Upper lobe of right lung (tissue), 1 donor: Measurements from ENCODE around the gene PWWP2B. TPM values are rescaled to one million over a fixed set of nuclear protein-coding genes. Genes with fewer than 3 reads are reported as not detected.
"Not testable (repeated sequence)": the region's sequence is repeated elsewhere in the genome, so short reads cannot be mapped to it uniquely, and the experiment has no call there.

Experiments
- ATAC-seq: fragments of 200-7000 bp; cut with Tn5 transposase; one replicate; pipeline ENCODE4 v1.9.1; 2020; ENCODE audit warnings: mild to moderate bottlenecking, moderate library complexity
- DNase-seq: peaks from one replicate; pipeline ENCODE4 v3.0.0-alpha.2; 2020
- H3K27ac ChIP-seq: fragments of 200-600 bp; one replicate; pipeline ENCODE4 v1.8.0; 2022
- H3K27me3 ChIP-seq: fragments of 200-600 bp; one replicate; pipeline ENCODE4 v1.8.0; 2022; ENCODE audit warnings: mild to moderate bottlenecking
- H3K36me3 ChIP-seq: fragments of 200-600 bp; one replicate; pipeline ENCODE4 v1.8.0; 2022
- H3K4me1 ChIP-seq: fragments of 200-600 bp; one replicate; pipeline ENCODE4 v1.8.0; 2022
- H3K4me3 ChIP-seq: fragments of 200-600 bp; one replicate; pipeline ENCODE4 v1.8.0; 2022; ENCODE audit warnings: mild to moderate bottlenecking
- H3K9me3 ChIP-seq: fragments of 200-600 bp; one replicate; pipeline ENCODE4 v1.8.0; 2022
- intact Hi-C: fragments of 100-400 bp; cut with DNase I; formaldehyde crosslinking; loops from one replicate; pipeline ENCODE4 v1.11.0; 2022
- total RNA-seq: library from RNA; stranded (reverse); fragmentation: NEBNext Ultra II Directional; extraction: Animal tissue kit (Norgen Biotek cat#: 25700); gene quantifications from one replicate; pipeline ENCODE4 v1.2.1, GENCODE V29; 2021
- TF ChIP-seq, protein P1 (sequence below): fragments of 200-600 bp; IDR thresholded peaks from one replicate; pipeline ENCODE4 v1.8.0; 2022; ENCODE audit warnings: antibody characterized with exemption
- donor health status: DM: no; HTN: yes; CAD: no; lungs with severe emphysema.

Gene PWWP2B
- total RNA-seq, 1 donor from 2014 or later = 26.0 TPM

DNA sequence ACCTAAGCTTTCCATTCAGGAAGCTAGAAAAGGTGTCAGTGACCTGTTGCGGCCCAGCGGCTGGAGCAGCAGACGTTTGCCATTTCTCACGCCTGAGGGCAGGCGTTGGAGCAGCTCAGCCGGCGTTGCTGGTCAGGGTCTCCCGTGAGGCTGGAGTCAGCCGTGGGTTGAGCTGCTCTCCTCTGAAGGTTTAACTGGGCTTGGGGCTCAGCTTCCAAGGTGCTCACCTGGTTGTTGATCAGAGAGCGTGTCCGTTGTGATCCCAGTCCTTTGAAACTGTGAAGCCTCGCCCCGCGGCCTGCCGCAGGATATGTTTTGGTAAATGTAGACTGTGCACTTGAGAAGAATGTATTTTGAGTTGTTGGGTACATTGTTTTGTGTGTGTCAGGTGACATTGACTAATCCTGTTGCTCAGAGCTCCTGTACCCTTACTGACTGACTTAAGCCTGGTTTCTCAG lies 20.6 kb upstream of the PWWP2B start:
- no peaks in the 10 kb centered on the region for H3K9me3 ChIP-seq
- no peaks in the 10 kb centered on the region for H3K4me1 ChIP-seq
- H3K36me3 ChIP-seq = no peaks in the 10 kb centered on the region
- H3K27me3 ChIP-seq = no peaks in the 10 kb centered on the region
- no peak overlapping the region for H3K27ac ChIP-seq
- TF ChIP-seq, protein P1, sequence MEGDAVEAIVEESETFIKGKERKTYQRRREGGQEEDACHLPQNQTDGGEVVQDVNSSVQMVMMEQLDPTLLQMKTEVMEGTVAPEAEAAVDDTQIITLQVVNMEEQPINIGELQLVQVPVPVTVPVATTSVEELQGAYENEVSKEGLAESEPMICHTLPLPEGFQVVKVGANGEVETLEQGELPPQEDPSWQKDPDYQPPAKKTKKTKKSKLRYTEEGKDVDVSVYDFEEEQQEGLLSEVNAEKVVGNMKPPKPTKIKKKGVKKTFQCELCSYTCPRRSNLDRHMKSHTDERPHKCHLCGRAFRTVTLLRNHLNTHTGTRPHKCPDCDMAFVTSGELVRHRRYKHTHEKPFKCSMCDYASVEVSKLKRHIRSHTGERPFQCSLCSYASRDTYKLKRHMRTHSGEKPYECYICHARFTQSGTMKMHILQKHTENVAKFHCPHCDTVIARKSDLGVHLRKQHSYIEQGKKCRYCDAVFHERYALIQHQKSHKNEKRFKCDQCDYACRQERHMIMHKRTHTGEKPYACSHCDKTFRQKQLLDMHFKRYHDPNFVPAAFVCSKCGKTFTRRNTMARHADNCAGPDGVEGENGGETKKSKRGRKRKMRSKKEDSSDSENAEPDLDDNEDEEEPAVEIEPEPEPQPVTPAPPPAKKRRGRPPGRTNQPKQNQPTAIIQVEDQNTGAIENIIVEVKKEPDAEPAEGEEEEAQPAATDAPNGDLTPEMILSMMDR = no peak
- ATAC-seq (peak; percentile 21), DNase-seq (peak; percentile 67)
- intact Hi-C loops = no loop called here
- H3K4me3 ChIP-seq = no peak overlapping the region

DNA sequence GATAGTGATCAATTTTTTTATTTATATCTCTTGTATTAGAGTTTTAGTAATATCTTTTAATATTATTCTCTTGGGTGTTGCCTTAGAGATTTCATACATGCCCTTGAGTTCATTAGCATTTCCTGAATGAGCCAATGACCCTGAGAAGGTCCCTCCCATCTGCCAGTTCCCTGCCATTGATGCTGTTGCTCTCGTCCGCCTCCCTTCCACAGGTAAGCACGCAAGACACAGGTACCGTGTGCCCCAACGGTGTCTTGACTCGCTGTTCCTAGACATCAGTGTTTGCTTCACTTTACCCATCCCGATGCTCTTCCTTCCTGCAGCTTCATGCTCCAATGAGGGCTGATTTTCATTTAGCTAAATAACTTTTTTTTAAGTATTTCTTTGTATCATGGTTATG lies 19.7 kb upstream of the PWWP2B start:
- peak; percentile 28 for DNase-seq
- Histone ChIP-seq H3K4me1 (no peaks in the 10 kb centered on the region), H3K36me3 (no peaks in the 10 kb centered on the region), H3K4me3 (no peak overlapping the region), H3K9me3 (no peaks in the 10 kb centered on the region), H3K27ac (no peak overlapping the region), H3K27me3 (no peaks in the 10 kb centered on the region)
- no peak for ATAC-seq
- TF ChIP-seq, protein P1 = no peak
- intact Hi-C loops = no loop called here

DNA sequence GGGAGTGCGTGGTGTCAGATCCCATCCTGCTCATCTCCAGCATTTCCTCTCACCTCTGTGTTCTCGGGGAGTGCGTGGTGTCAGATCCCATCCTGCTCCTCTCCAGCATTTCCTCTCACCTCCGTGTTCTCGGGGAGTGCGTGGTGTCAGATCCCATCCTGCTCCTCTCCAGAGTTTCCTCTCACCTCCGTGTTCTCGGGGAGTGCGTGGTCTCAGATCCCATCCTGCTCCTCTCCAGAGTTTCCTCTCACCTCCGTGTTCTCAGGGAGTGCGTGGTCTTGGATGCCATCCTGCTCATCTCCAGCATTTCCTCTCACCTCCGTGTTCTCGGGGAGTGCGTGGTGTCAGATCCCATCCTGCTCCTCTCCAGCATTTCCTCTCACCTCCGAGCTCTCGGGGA lies 18.0 kb upstream of the PWWP2B start:
- peak; percentile 25 for DNase-seq
- H3K4me1 ChIP-seq, H3K9me3 ChIP-seq, intact Hi-C loops, H3K4me3 ChIP-seq, H3K27me3 ChIP-seq, H3K36me3 ChIP-seq, H3K27ac ChIP-seq, ATAC-seq: not testable (repeated sequence)

DNA sequence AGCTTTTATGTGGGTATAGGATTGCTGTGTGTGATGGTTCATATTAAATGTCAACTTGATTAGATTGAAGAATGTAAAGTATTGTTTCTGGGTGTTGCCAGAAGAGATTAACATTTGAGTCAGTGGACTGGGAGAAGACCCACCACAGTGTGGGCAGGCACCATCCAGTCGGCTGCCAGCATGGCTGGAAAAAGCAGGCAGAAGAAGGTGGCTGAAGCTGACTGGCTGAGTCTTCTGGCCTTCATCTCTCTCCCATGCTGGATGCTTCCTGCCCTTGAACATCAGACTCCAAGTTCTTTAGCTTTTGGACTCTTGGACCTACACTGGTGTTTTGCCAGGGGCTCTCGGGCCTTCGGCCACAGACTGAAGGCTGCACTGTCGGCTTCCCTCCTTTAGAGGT lies 16.0 kb upstream of the PWWP2B start:
- peak; percentile 27 for DNase-seq
- intact Hi-C loops = not testable (repeated sequence)

DNA sequence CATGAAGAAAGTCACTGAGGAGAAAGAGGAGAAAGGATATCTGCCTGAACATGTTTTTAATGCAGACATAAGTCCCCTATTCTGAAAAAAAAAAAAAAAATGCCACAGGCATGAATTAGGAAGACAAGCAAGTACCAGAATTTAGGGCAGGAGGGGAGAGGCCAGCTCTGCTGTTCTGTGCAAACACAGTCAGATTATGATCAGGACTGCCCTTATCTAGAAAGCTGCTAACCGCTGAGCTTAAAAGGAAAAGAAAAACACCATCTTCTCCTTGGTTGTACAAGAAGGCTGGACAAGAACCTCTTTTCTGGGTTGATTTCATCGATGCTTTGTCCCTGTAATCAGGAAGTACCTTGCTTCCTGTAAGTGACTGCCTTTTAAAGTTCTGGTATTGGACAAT lies 15.3 kb upstream of the PWWP2B start:
- intact Hi-C loops = no loop called here
- Histone ChIP-seq H3K4me1 (no peaks in the 10 kb centered on the region), H3K4me3 (no peak overlapping the region), H3K36me3 (no peaks in the 10 kb centered on the region), H3K9me3 (no peaks in the 10 kb centered on the region), H3K27ac (no peak overlapping the region), H3K27me3 (no peaks in the 10 kb centered on the region)
- TF ChIP-seq, protein P1 = no peak
- DNase-seq = no peak
- ATAC-seq = no peak

More for the DNA sequence above, 16.0 kb upstream of the PWWP2B start:
- not testable (repeated sequence) for H3K4me3 ChIP-seq, ATAC-seq, H3K4me1 ChIP-seq, H3K9me3 ChIP-seq, H3K27ac ChIP-seq, H3K36me3 ChIP-seq, H3K27me3 ChIP-seq

DNA sequence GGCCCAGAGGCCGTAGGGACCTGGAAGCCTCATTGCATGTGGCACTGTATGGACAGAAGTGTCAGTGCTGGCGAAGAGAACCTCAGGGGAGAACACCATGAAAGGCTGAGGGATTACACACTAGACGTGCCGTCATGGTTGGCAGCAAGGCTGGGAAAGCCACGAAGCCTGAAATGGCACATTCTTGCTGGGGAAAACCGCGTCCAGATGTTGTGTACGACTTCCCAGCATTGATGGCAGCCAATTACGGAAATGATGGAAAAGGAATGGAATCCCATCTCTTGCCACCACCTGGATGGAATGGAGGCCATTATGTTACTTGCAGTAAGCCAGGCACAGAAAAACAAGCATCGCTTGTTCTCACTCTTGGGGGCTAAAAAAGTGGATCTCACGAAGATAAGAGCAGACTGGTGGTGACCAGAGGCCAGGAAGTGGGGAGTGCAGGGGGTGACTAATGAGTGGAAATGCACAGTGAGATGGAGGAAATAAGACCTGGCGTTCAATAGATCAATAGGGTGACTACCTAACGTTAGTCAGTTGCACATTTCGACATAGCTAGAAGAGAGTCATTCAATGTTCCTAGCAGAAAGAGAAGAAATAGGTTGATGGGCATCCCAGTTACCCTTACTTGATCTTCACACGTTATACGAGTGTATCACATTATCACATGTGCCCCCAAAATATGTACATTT lies 14.6 kb upstream of the PWWP2B start:
- no peak overlapping the region for H3K4me3 ChIP-seq
- H3K36me3 ChIP-seq = no peaks in the 10 kb centered on the region
- H3K27me3 ChIP-seq = no peaks in the 10 kb centered on the region
- H3K9me3 ChIP-seq = no peaks in the 10 kb centered on the region
- intact Hi-C loops = no loop called here
- H3K27ac ChIP-seq = no peak overlapping the region
- TF ChIP-seq, protein P1 = no peak
- no peaks in the 10 kb centered on the region for H3K4me1 ChIP-seq
- DNase-seq = peak; percentile 33
- ATAC-seq = no peak

DNA sequence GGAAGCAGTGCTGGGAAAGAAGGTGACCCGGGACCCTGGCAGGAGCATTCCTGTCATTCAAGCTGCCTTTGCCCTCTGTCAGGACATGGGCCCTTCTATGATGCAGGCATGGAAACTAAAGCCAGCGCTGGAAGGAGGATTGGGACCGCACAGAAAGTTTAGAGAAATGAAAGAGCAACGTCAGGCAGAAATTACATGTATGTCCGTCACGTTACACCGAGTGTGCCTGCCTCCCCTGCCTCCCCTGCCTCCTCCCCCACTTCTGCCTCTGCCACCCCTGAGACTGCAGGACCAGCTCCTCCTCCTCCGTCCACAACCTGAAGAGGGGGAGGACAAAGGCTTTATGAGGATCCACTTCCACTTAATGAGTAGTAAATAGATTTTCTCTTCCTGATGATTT lies 13.9 kb upstream of the PWWP2B start:
- Histone ChIP-seq H3K27me3 (no peaks in the 10 kb centered on the region), H3K27ac (no peak overlapping the region), H3K4me1 (peaks cover 3% of the 10 kb centered on the region), H3K9me3 (no peaks in the 10 kb centered on the region), H3K36me3 (no peaks in the 10 kb centered on the region), H3K4me3 (no peak overlapping the region)
- ATAC-seq (no peak), DNase-seq (peak; percentile 30)
- TF ChIP-seq, protein P1 = no peak
- intact Hi-C loops = no loop called here
